ENCODE measurements around the gene TCL1B. TPM values are rescaled to one million over a fixed set of nuclear protein-coding genes. Genes with fewer than 3 reads are reported as not detected.

Gene TCL1B
- total RNA-seq, 5 donors from 2014 or later (not counting 1 experiment from before 2014, with no cell fraction given) = 0.21 to 2.0 (median 0.70) TPM; not detected in 1

DNA sequence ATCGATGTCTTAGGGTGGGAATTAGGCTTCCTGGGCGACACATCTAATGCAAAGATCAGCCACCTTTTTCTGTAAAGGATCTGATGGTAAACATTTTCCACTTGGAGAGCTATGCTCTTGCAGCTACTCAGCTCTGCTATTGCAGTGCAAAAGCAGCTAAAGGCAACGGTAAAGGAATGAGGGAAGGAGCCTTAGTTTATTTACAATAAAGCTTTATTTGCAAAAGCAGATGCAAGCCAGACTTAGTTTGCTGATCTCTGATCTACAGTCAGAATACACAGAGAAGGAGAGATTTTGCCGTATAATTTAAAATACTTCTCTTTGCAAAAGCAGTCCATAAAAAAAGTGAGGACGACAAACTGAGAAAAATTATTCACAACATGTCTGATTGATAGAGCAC is 3.2 kb downstream of the TCL1B start:
- Histone ChIP-seq H3K9me3 (no peaks in the 10 kb centered on the region), H3K4me3 (ENCODE audit: control insufficient read depth in 1 of 2, extremely low read depth in 1 of 2, low read length in 1 of 2) (no peak overlapping the region), H3K36me3 (ENCODE audit: control insufficient read depth in 2 of 2, extremely low read depth in 1 of 2, insufficient read depth in 1 of 2, low read length in 1 of 2) (no peaks in the 10 kb centered on the region), H3K4me1 (ENCODE audit: control insufficient read depth in 1 of 2, extremely low read depth in 1 of 2, insufficient read depth in 2 of 2, low read length in 2 of 2) (no peaks in the 10 kb centered on the region), H3K27ac (ENCODE audit: low read length) (no peak overlapping the region), H3K27me3 (replicated peaks in 1 of 2; ENCODE audit: control insufficient read depth in 2 of 2, extremely low read depth in 1 of 2, insufficient read depth in 2 of 2, low read length in 1 of 2) (peaks cover 0 to 39% of the 10 kb centered on the region in 2 experiments)
- Mint-ChIP-seq H3K9me3 (no peaks in the 10 kb centered on the region), H3K4me1 (peaks cover 0 to 5% (median 0%) of the 10 kb centered on the region in 3 donors), H3K36me3 (no peaks in the 10 kb centered on the region), H3K4me3 (no peak overlapping the region), H3K27me3 (peaks cover 24 to 31% of the 10 kb centered on the region in 2 donors), H3K27ac (no peak overlapping the region)
- CTCF ChIA-PET = interaction anchor here in 1 of 2 donors (0.5 kb wide), 1 partner anchor 1156 kb away, joined by 3 read pairs; no protein-coding TSS in a partner anchor
- no peak for ATAC-seq (replicated peaks in 1 of 4)
- WGBS (ENCODE audit: insufficient coverage) = no CpG with 5 or more reads among the region's 5 CpGs
- no peak for DNase-seq
- POLR2A ChIA-PET = interaction anchor here in 1 of 2 donors (0.6 kb wide), 1 partner anchor 442 kb away, joined by 5 read pairs; no protein-coding TSS in a partner anchor

DNA sequence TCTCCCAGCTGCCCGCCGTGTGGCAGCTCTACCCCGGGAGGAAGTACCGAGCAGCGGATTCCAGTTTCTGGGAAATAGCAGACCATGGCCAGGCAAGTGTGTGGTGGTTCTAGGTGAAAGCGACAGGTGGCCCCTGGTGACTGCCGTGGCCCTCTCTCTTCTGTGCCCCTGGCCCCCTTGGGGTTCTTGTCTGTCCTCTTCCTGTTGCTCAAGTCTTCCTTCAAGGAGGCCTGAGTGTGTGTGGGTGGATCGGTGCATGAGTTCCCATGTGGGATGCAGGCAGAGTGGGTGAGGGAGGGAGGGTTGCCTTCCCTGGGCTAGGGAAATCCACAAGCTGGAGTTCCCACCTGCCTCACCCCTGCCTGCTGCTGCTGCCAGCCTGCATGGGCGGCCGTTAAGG is 4.6 kb downstream of the TCL1B start:
- peaks cover 0 to 3% (median 0%) of the 10 kb centered on the region in 3 donors for H3K4me1 Mint-ChIP-seq
- no peak overlapping the region for H3K27ac Mint-ChIP-seq
- Histone ChIP-seq H3K4me3 (ENCODE audit: control insufficient read depth in 1 of 2, extremely low read depth in 1 of 2, low read length in 1 of 2) (no peak overlapping the region), H3K27ac (ENCODE audit: low read length) (no peak overlapping the region), H3K4me1 (ENCODE audit: control insufficient read depth in 1 of 2, extremely low read depth in 1 of 2, insufficient read depth in 2 of 2, low read length in 2 of 2) (no peaks in the 10 kb centered on the region), H3K27me3 (replicated peaks in 1 of 2; ENCODE audit: control insufficient read depth in 2 of 2, extremely low read depth in 1 of 2, insufficient read depth in 2 of 2, low read length in 1 of 2) (peaks cover 0 to 40% of the 10 kb centered on the region in 2 experiments), H3K36me3 (ENCODE audit: control insufficient read depth in 2 of 2, extremely low read depth in 1 of 2, insufficient read depth in 1 of 2, low read length in 1 of 2) (no peaks in the 10 kb centered on the region), H3K9me3 (no peaks in the 10 kb centered on the region)
- peaks cover 23 to 24% of the 10 kb centered on the region in 2 donors for H3K27me3 Mint-ChIP-seq
- no peaks in the 10 kb centered on the region for H3K9me3 Mint-ChIP-seq
- no peak overlapping the region for H3K4me3 Mint-ChIP-seq
- 83% methylated on average over 5 of the region's 10 CpGs for whole genome bisulfite sequencing (ENCODE audit: insufficient coverage)
- POLR2A ChIA-PET = interaction anchor here in 1 of 2 donors (0.6 kb wide), 1 partner anchor 21 kb away, joined by 3 read pairs; no protein-coding TSS in a partner anchor
- CTCF ChIA-PET = no interaction called here
- H3K36me3 Mint-ChIP-seq = no peaks in the 10 kb centered on the region
- ATAC-seq (replicated peaks in 1 of 4) (no peak), DNase-seq (no peak)

DNA sequence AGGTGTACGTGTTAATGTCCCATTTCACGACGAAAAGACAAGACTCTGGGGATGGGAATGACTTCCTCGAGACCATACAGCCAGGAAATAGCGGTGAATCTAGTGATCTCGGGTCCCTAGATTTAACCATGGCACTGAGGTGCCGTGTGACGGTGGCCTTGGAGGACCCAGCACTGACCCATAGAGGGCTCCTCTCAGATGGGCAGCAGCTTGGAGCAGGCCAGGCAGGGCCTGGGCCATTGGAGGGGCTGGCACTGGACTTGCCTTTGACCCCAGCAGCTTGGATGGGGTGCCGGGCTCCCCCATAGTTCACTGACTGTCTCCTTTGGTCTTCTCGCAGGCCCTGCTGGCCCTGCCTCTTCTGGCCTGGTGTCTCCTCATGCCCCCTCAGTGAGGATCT is 5.4 kb downstream of the TCL1B start:
- ChIA-PET POLR2A (no interaction called here), CTCF (no interaction called here)
- Mint-ChIP-seq H3K9me3 (no peaks in the 10 kb centered on the region), H3K4me3 (no peak overlapping the region), H3K4me1 (peaks cover 0 to 8% (median 0%) of the 10 kb centered on the region in 3 donors), H3K36me3 (no peaks in the 10 kb centered on the region), H3K27me3 (peaks cover 26 to 31% of the 10 kb centered on the region in 2 donors), H3K27ac (no peak overlapping the region)
- Histone ChIP-seq H3K27me3 (replicated peaks in 1 of 2; ENCODE audit: control insufficient read depth in 2 of 2, extremely low read depth in 1 of 2, insufficient read depth in 2 of 2, low read length in 1 of 2) (peaks cover 0 to 37% of the 10 kb centered on the region in 2 experiments), H3K4me3 (ENCODE audit: control insufficient read depth in 1 of 2, extremely low read depth in 1 of 2, low read length in 1 of 2) (no peak overlapping the region), H3K4me1 (ENCODE audit: control insufficient read depth in 1 of 2, extremely low read depth in 1 of 2, insufficient read depth in 2 of 2, low read length in 2 of 2) (no peaks in the 10 kb centered on the region), H3K9me3 (no peaks in the 10 kb centered on the region), H3K27ac (ENCODE audit: low read length) (no peak overlapping the region), H3K36me3 (ENCODE audit: control insufficient read depth in 2 of 2, extremely low read depth in 1 of 2, insufficient read depth in 1 of 2, low read length in 1 of 2) (no peaks in the 10 kb centered on the region)
- DNase-seq (no peak), ATAC-seq (replicated peaks in 1 of 4) (no peak)
- WGBS (ENCODE audit: insufficient coverage) = 89% methylated on average over 10 of the region's 10 CpGs

DNA sequence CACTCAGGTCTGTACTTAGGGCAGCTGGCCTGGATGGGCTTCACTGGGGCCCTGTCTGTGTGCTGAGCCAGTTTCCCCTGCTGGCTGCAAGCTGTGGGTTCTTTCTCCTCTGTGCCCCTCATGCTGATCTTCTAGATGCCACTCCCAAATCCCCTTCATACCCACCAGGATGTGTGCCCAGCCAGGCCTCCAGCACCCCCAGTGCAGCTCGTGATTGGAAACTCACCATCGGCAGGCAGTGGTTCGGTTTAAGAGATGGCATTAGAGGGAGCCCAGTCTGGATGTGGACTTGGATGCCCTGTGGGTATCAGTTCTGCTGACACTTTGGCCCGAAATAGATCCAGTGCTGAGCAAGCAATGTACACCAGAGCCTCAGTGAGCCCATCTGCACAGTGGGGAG is 5.9 kb downstream of the TCL1B start:
- Histone ChIP-seq H3K4me3 (ENCODE audit: control insufficient read depth in 1 of 2, extremely low read depth in 1 of 2, low read length in 1 of 2) (no peak overlapping the region), H3K36me3 (ENCODE audit: control insufficient read depth in 2 of 2, extremely low read depth in 1 of 2, insufficient read depth in 1 of 2, low read length in 1 of 2) (no peaks in the 10 kb centered on the region), H3K9me3 (no peaks in the 10 kb centered on the region), H3K27ac (ENCODE audit: low read length) (no peak overlapping the region), H3K27me3 (replicated peaks in 1 of 2; ENCODE audit: control insufficient read depth in 2 of 2, extremely low read depth in 1 of 2, insufficient read depth in 2 of 2, low read length in 1 of 2) (peaks cover 0 to 34% of the 10 kb centered on the region in 2 experiments), H3K4me1 (ENCODE audit: control insufficient read depth in 1 of 2, extremely low read depth in 1 of 2, insufficient read depth in 2 of 2, low read length in 2 of 2) (no peaks in the 10 kb centered on the region)
- ChIA-PET CTCF (no interaction called here), POLR2A (no interaction called here)
- ATAC-seq (replicated peaks in 1 of 4) = no peak
- Mint-ChIP-seq H3K36me3 (no peaks in the 10 kb centered on the region), H3K4me1 (peaks cover 0 to 9% (median 0%) of the 10 kb centered on the region in 3 donors), H3K9me3 (no peaks in the 10 kb centered on the region), H3K4me3 (no peak overlapping the region), H3K27ac (no peak overlapping the region), H3K27me3 (peaks cover 28 to 33% of the 10 kb centered on the region in 2 donors)
- DNase-seq = no peak
- WGBS (ENCODE audit: insufficient coverage) = 77% methylated on average over 4 of the region's 4 CpGs

DNA sequence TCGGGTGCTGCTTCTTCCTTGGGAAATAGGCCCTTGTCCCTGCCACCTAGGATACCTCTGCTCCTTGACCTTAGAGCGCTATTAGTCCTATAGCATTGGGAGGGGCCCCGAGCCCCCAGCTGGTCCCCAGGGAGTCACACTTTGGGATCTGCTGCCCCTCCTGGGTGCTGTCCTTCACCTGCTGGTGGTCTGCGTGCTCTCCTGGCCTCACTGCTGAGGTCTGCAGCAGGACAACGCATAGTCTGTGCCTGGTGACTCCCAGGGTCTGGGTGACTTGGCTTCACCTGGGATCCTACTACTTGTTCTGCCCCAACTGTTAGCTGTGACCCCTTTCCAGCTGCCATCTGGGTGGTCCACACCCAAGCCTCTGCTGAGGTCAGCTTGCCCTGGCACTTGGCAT is 8.8 kb downstream of the TCL1B start:
- DNase-seq = no peak
- H3K36me3 Mint-ChIP-seq = no peaks in the 10 kb centered on the region
- H3K27ac Mint-ChIP-seq = no peak overlapping the region
- no peaks in the 10 kb centered on the region for H3K9me3 ChIP-seq
- ChIA-PET CTCF (no interaction called here), POLR2A (no interaction called here)
- ATAC-seq (replicated peaks in 1 of 4) = no peak
- no peaks in the 10 kb centered on the region for H3K36me3 ChIP-seq (ENCODE audit: control insufficient read depth in 2 of 2, extremely low read depth in 1 of 2, insufficient read depth in 1 of 2, low read length in 1 of 2)
- no peaks in the 10 kb centered on the region for H3K9me3 Mint-ChIP-seq
- peaks cover 40 to 43% of the 10 kb centered on the region in 2 donors for H3K27me3 Mint-ChIP-seq
- WGBS (ENCODE audit: insufficient coverage) = 71% methylated on average over 4 of the region's 5 CpGs
- H3K27me3 ChIP-seq (replicated peaks in 1 of 2; ENCODE audit: control insufficient read depth in 2 of 2, extremely low read depth in 1 of 2, insufficient read depth in 2 of 2, low read length in 1 of 2) = peaks cover 4 to 32% of the 10 kb centered on the region in 2 experiments
- no peaks in the 10 kb centered on the region for H3K4me1 ChIP-seq (ENCODE audit: control insufficient read depth in 1 of 2, extremely low read depth in 1 of 2, insufficient read depth in 2 of 2, low read length in 2 of 2)
- H3K4me3 ChIP-seq (ENCODE audit: control insufficient read depth in 1 of 2, extremely low read depth in 1 of 2, low read length in 1 of 2) = no peak overlapping the region
- H3K4me3 Mint-ChIP-seq = no peak overlapping the region
- H3K27ac ChIP-seq (ENCODE audit: low read length) = no peak overlapping the region
- H3K4me1 Mint-ChIP-seq = peaks cover 0 to 17% (median 0%) of the 10 kb centered on the region in 3 donors

DNA sequence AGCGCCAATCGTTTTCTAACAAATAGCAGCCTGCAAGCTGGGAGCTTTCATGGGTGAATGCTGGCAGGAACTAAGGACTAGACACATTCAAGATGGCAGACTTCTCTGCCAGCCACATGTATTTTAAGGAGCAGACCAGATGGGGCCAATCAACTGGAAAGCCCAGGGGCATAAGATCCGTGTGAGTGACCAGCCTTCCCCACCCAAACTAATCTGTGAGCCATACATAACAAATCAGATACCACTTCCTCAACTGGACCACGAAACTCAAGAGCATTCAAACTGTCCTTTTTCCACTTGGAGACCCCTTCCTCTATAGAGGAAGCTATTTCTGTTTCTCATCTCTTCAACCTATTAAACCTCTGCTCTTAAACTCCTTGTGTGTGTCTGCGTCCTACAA is 9.7 kb downstream of the TCL1B start:
- Histone ChIP-seq H3K27ac (ENCODE audit: low read length) (no peak overlapping the region), H3K4me3 (ENCODE audit: control insufficient read depth in 1 of 2, extremely low read depth in 1 of 2, low read length in 1 of 2) (no peak overlapping the region), H3K36me3 (ENCODE audit: control insufficient read depth in 2 of 2, extremely low read depth in 1 of 2, insufficient read depth in 1 of 2, low read length in 1 of 2) (no peaks in the 10 kb centered on the region), H3K9me3 (no peaks in the 10 kb centered on the region), H3K27me3 (replicated peaks in 1 of 2; ENCODE audit: control insufficient read depth in 2 of 2, extremely low read depth in 1 of 2, insufficient read depth in 2 of 2, low read length in 1 of 2) (peaks cover 4 to 26% of the 10 kb centered on the region in 2 experiments), H3K4me1 (ENCODE audit: control insufficient read depth in 1 of 2, extremely low read depth in 1 of 2, insufficient read depth in 2 of 2, low read length in 2 of 2) (no peaks in the 10 kb centered on the region)
- H3K27me3 Mint-ChIP-seq = peaks cover 41% of the 10 kb centered on the region in 2 donors
- peak overlapping the region in 1 of 2 donors; percentile 28 for H3K27ac Mint-ChIP-seq
- no peaks in the 10 kb centered on the region for H3K9me3 Mint-ChIP-seq
- no peak for DNase-seq
- H3K36me3 Mint-ChIP-seq = no peaks in the 10 kb centered on the region
- H3K4me1 Mint-ChIP-seq = peaks cover 0 to 17% (median 0%) of the 10 kb centered on the region in 3 donors
- WGBS (ENCODE audit: insufficient coverage) = 100% methylated on average over 3 of the region's 5 CpGs
- H3K4me3 Mint-ChIP-seq = no peak overlapping the region
- POLR2A ChIA-PET = no interaction called here
- ATAC-seq (replicated peaks in 1 of 4) = no peak
- CTCF ChIA-PET = no interaction called here

DNA sequence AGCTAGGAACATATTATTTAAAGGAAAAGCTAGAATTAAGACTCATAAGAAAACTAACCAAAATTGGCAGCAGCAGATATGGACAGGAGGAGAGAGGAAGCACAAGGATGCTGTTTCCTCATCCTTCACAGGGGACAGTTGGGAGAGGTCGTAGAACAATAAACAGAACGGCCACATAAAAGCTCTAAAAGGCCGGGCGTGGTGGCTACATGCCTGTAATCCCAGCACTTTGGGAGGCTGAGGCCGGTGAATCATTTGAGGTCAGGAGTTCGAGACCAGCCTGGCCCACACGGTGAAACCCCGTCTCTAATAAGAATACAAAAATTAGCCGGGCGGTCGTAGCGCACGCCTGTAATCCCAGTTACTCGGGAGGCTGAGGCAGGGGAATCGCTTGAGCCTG is 10.5 kb downstream of the TCL1B start:
- ChIA-PET CTCF (no interaction called here), POLR2A (no interaction called here)
- Mint-ChIP-seq H3K9me3 (no peaks in the 10 kb centered on the region), H3K36me3 (no peaks in the 10 kb centered on the region), H3K27me3 (peaks cover 38 to 43% of the 10 kb centered on the region in 2 donors), H3K27ac (peak overlapping the region in 1 of 2 donors; percentile 4), H3K4me3 (no peak overlapping the region), H3K4me1 (peaks cover 0 to 17% (median 0%) of the 10 kb centered on the region in 3 donors)
- ATAC-seq (replicated peaks in 1 of 4) (no peak), DNase-seq (no peak)
- peaks cover 6 to 25% of the 10 kb centered on the region in 2 experiments for H3K27me3 ChIP-seq (replicated peaks in 1 of 2; ENCODE audit: control insufficient read depth in 2 of 2, extremely low read depth in 1 of 2, insufficient read depth in 2 of 2, low read length in 1 of 2)
- H3K36me3 ChIP-seq (ENCODE audit: control insufficient read depth in 2 of 2, extremely low read depth in 1 of 2, insufficient read depth in 1 of 2, low read length in 1 of 2) = no peaks in the 10 kb centered on the region
- H3K4me3 ChIP-seq (ENCODE audit: control insufficient read depth in 1 of 2, extremely low read depth in 1 of 2, low read length in 1 of 2) = no peak overlapping the region
- no peak overlapping the region for H3K27ac ChIP-seq (ENCODE audit: low read length)
- WGBS (ENCODE audit: insufficient coverage) = 74% methylated on average over 13 of the region's 15 CpGs
- no peaks in the 10 kb centered on the region for H3K9me3 ChIP-seq
- H3K4me1 ChIP-seq (ENCODE audit: control insufficient read depth in 1 of 2, extremely low read depth in 1 of 2, insufficient read depth in 2 of 2, low read length in 2 of 2) = no peaks in the 10 kb centered on the region
